Measurements from ENCODE around the gene RSPRY1.
A peak's percentile ranks its signal among the peaks of the same experiment; 100 is the strongest.

Gene RSPRY1

GRCh38 chr16:57147381-57148221 lies 38.5 kb upstream of the RSPRY1 start:
- no peak for TF ChIP-seq CTCF (IDR thresholded peaks at IDR 0.05; ENCODE audit: insufficient read depth, low read depth, low read length, missing control alignments)
- no peak overlapping the region for H3K4me3 ChIP-seq (ENCODE audit: low read depth, low read length)
- peak; percentile 40 for DNase-seq (ENCODE audit: low read depth)

- no peak overlapping the region for H3K4me3 ChIP-seq (ENCODE audit: low read depth, low read length)
- no peak for DNase-seq (ENCODE audit: low read depth)
- TF ChIP-seq CTCF (IDR thresholded peaks at IDR 0.05; ENCODE audit: insufficient read depth, low read depth, low read length, missing control alignments), result no peak
Observed at GRCh38 chr16:57148481-57148880, 37.6 kb upstream of the RSPRY1 start.

- DNase-seq (ENCODE audit: low read depth), result no peak
- no peak for TF ChIP-seq CTCF (IDR thresholded peaks at IDR 0.05; ENCODE audit: insufficient read depth, low read depth, low read length, missing control alignments)
- no peak overlapping the region for H3K4me3 ChIP-seq (ENCODE audit: low read depth, low read length)
Observed at GRCh38 chr16:57149391-57149790, 36.7 kb upstream of the RSPRY1 start.

GRCh38 chr16:57150682-57151330 lies 35.3 kb upstream of the RSPRY1 start:
- no peak overlapping the region for H3K4me3 ChIP-seq (ENCODE audit: low read depth, low read length)
- no peak for TF ChIP-seq CTCF (IDR thresholded peaks at IDR 0.05; ENCODE audit: insufficient read depth, low read depth, low read length, missing control alignments)
- no peak for DNase-seq (ENCODE audit: low read depth)

GRCh38 chr16:57151369-57151768 lies 34.8 kb upstream of the RSPRY1 start:
- no peak for DNase-seq (ENCODE audit: low read depth)

More at GRCh38 chr16:57151369-57151768, 34.8 kb upstream of the RSPRY1 start:
- no peak for TF ChIP-seq CTCF (IDR thresholded peaks at IDR 0.05; ENCODE audit: insufficient read depth, low read depth, low read length, missing control alignments)
- H3K4me3 ChIP-seq (ENCODE audit: low read depth, low read length), result no peak overlapping the region

All from GM12865 (cell line).